H9 (cell line): ENCODE data around the gene MAP7D3. TPM values are rescaled to one million over a fixed set of nuclear protein-coding genes. Genes with fewer than 3 reads are reported as not detected.

Experiments
- DNase-seq: peaks from one replicate; pipeline ENCODE4 v3.0.0-alpha.2; 2017
- H2AFZ ChIP-seq: one replicate; pipeline ENCODE4 v1.6.1; 2013; ENCODE audit warnings: mild to moderate bottlenecking, low read length, control low read depth, moderate library complexity
- H2AK5ac ChIP-seq: 2 replicates; pipeline ENCODE4 v1.6.1; 2013; ENCODE audit warnings: low read length, control low read depth, mixed read lengths; ENCODE audit not compliant: insufficient read length
- H2BK120ac ChIP-seq: one replicate; pipeline ENCODE4 v1.6.1; 2013; ENCODE audit warnings: low read depth, mild to moderate bottlenecking, low read length, control low read depth, inconsistent platforms; ENCODE audit not compliant: poor library complexity, severe bottlenecking
- H2BK12ac ChIP-seq: 2 replicates; pipeline ENCODE4 v1.6.1; 2013; ENCODE audit warnings: low read length, control low read depth, mixed read lengths, low read depth; ENCODE audit not compliant: insufficient read length
- H2BK15ac ChIP-seq: 2 replicates; pipeline ENCODE4 v1.6.1; 2013; ENCODE audit warnings: low read depth, low read length, control low read depth
- H2BK20ac ChIP-seq: one replicate; pipeline ENCODE4 v1.6.1; 2013; ENCODE audit warnings: low read depth, mild to moderate bottlenecking, low read length, control low read depth, inconsistent platforms; ENCODE audit not compliant: poor library complexity, severe bottlenecking
- H2BK5ac ChIP-seq: 2 replicates; pipeline ENCODE4 v1.6.1; 2013; ENCODE audit warnings: low read length, control low read depth, mixed read lengths; ENCODE audit not compliant: insufficient read length
- H3K14ac ChIP-seq: 2 replicates; pipeline ENCODE4 v1.6.1; 2013; ENCODE audit warnings: low read length, control low read depth; ENCODE audit not compliant: insufficient read depth
- H3K18ac ChIP-seq: 2 replicates; pipeline ENCODE4 v1.6.1; 2013; ENCODE audit warnings: low read depth, mild to moderate bottlenecking, mixed read lengths, low read length, control low read depth; ENCODE audit not compliant: insufficient read length
- H3K23ac ChIP-seq: 2 replicates; pipeline ENCODE4 v1.6.1; 2013; ENCODE audit warnings: low read length, control low read depth, mixed read lengths, low read depth; ENCODE audit not compliant: insufficient read length
- H3K23me2 ChIP-seq: 2 replicates; pipeline ENCODE4 v1.6.1; 2013; ENCODE audit warnings: low read depth, mild to moderate bottlenecking, mixed read lengths, low read length, control low read depth; ENCODE audit not compliant: insufficient read length, poor library complexity, severe bottlenecking
- H3K27ac ChIP-seq: 2 replicates; pipeline ENCODE4 v1.5.1; 2013; ENCODE audit warnings: low read length, control low read depth, mixed read lengths, low read depth; ENCODE audit not compliant: insufficient read length
- H3K27me3 ChIP-seq: 2 replicates; pipeline ENCODE4 v1.6.1; 2013; ENCODE audit warnings: low read length, control low read depth, inconsistent platforms; ENCODE audit not compliant: insufficient read depth
- H3K4ac ChIP-seq: 2 replicates; pipeline ENCODE4 v1.6.1; 2013; ENCODE audit warnings: low read depth, mild to moderate bottlenecking, control low read depth, inconsistent platforms, low read length, moderate library complexity
- H3K4me1 ChIP-seq: 2 replicates; pipeline ENCODE4 v1.6.1; 2013; ENCODE audit warnings: low read length, control low read depth, inconsistent platforms; ENCODE audit not compliant: insufficient read depth
- H3K4me2 ChIP-seq: 2 replicates; pipeline ENCODE4 v1.6.1; 2013; ENCODE audit warnings: low read length, control low read depth, mixed read lengths; ENCODE audit not compliant: insufficient read length, insufficient read depth
- H3K56ac ChIP-seq: 2 replicates; pipeline ENCODE4 v1.6.1; 2013; ENCODE audit warnings: low read depth, mild to moderate bottlenecking, mixed read lengths, low read length, control low read depth; ENCODE audit not compliant: insufficient read length
- H3K79me1 ChIP-seq: 2 replicates; pipeline ENCODE4 v1.6.1; 2013; ENCODE audit warnings: low read depth, mild to moderate bottlenecking, moderate library complexity, low read length, control low read depth, inconsistent platforms; ENCODE audit not compliant: insufficient read depth, poor library complexity, severe bottlenecking
- H3K79me2 ChIP-seq: 2 replicates; pipeline ENCODE4 v1.6.1; 2013; ENCODE audit warnings: low read length, control low read depth, inconsistent platforms; ENCODE audit not compliant: insufficient read depth
- H3K9ac ChIP-seq: 2 replicates; pipeline ENCODE4 v1.6.1; 2013; ENCODE audit warnings: low read length, control low read depth, mixed read lengths; ENCODE audit not compliant: insufficient read length; ENCODE audit errors: extremely low read depth
- H3K9me3 ChIP-seq: one replicate; pipeline ENCODE4 v1.6.1; 2013; ENCODE audit warnings: low read depth, low read length, inconsistent platforms; ENCODE audit not compliant: control insufficient read depth
- H3T11ph ChIP-seq: one replicate; pipeline ENCODE4 v1.6.1; 2013; ENCODE audit warnings: mild to moderate bottlenecking, low read length, control low read depth, inconsistent platforms
- H4K20me1 ChIP-seq: one replicate; pipeline ENCODE4 v1.6.1; 2013; ENCODE audit not compliant: control insufficient read depth, insufficient read length, insufficient read depth
- H4K5ac ChIP-seq: 2 replicates; pipeline ENCODE4 v1.6.1; 2013; ENCODE audit warnings: low read depth, mild to moderate bottlenecking, mixed read lengths, low read length, control low read depth; ENCODE audit not compliant: insufficient read length
- H4K8ac ChIP-seq: replicated peaks from 2 replicates; pipeline ENCODE4 v1.6.1; 2013; ENCODE audit warnings: low read length, control low read depth, mixed read lengths, low read depth; ENCODE audit not compliant: insufficient read length
- H4K91ac ChIP-seq: 2 replicates; pipeline ENCODE4 v1.6.1; 2013; ENCODE audit warnings: low read depth, mild to moderate bottlenecking, moderate library complexity, mixed read lengths, low read length, control low read depth; ENCODE audit not compliant: insufficient read length
- H3K27ac Mint-ChIP-seq, 3 experiments: 2 replicates in 2 of 3; 3 replicates in 1 of 3; pipeline ENCODE4 v1.8.0; 2020 to 2021; ENCODE audit warnings: mixed read lengths in 3 of 3, mild to moderate bottlenecking in 1 of 3, moderate library complexity in 1 of 3
- H3K27me3 Mint-ChIP-seq: 2 replicates; pipeline ENCODE4 v1.8.0; 2021; ENCODE audit warnings: low read depth, mild to moderate bottlenecking, moderate library complexity, mixed read lengths
- H3K36me3 Mint-ChIP-seq, 3 experiments: 2 replicates in 2 of 3; 3 replicates in 1 of 3; pipeline ENCODE4 v1.8.0; 2020 to 2021; ENCODE audit warnings: low read depth in 3 of 3, mixed read lengths in 3 of 3; ENCODE audit not compliant: insufficient read depth in 1 of 3
- H3K4me1 Mint-ChIP-seq, 2 experiments: 2 replicates each; pipeline ENCODE4 v1.8.0; 2020; ENCODE audit warnings: mixed read lengths in 2 of 2
- H3K4me3 Mint-ChIP-seq, 2 experiments: 2 replicates in 1 of 2; 3 replicates in 1 of 2; pipeline ENCODE4 v1.8.0; 2020 to 2021; ENCODE audit warnings: mild to moderate bottlenecking in 2 of 2, mixed read lengths in 2 of 2, moderate library complexity in 1 of 2
- H3K9me3 Mint-ChIP-seq, 2 experiments: 2 replicates in 1 of 2; 3 replicates in 1 of 2; pipeline ENCODE4 v1.8.0; 2020; ENCODE audit warnings: mild to moderate bottlenecking in 2 of 2, mixed read lengths in 2 of 2, moderate library complexity in 1 of 2
- CTCF ChIP-seq: fragments of 200-600 bp; sonication (generic); conservative IDR thresholded peaks from 3 replicates; pipeline ENCODE4 v1.8.0; 2021; ENCODE audit warnings: antibody characterized with exemption, mild to moderate bottlenecking
- total RNA-seq: library from RNA; stranded (reverse); gene quantifications from 2 replicates; pipeline ENCODE4 v1.2.1, GENCODE V29; 2021

MAP7D3 gene
- total RNA-seq, 1 experiment from 2014 or later = 15.2 TPM

GRCh38 chrX:136215559-136215958 is 35.6 kb downstream of the MAP7D3 start:
- peaks cover 1% of the 10 kb centered on the region; the same call in 1 of the 2 replicates for H3K27me3 Mint-ChIP-seq
- Histone ChIP-seq H4K8ac (no peak overlapping the region), H4K20me1 (no peaks in the 10 kb centered on the region), H2AK5ac (no peak overlapping the region), H3K23ac (no peak overlapping the region), H3K18ac (no peak overlapping the region), H3K27me3 (no peaks in the 10 kb centered on the region), H3K9me3 (peaks cover 54% of the 10 kb centered on the region), H3K9ac (no peak overlapping the region), H4K91ac (no peak overlapping the region), H4K5ac (no peak overlapping the region), H2BK120ac (no peak overlapping the region), H3K4me1 (no peaks in the 10 kb centered on the region), H2BK20ac (no peak overlapping the region), H3K56ac (no peak overlapping the region), H3K4ac (no peak overlapping the region), H3K23me2 (no peaks in the 10 kb centered on the region), H3K27ac (no peak overlapping the region), H3T11ph (no peak overlapping the region), H3K79me1 (no peaks in the 10 kb centered on the region), H2BK5ac (no peak overlapping the region), H2AFZ (no peak overlapping the region), H3K79me2 (no peaks in the 10 kb centered on the region), H2BK12ac (no peak overlapping the region), H3K4me2 (no peak overlapping the region), H2BK15ac (no peak overlapping the region), H3K14ac (no peak overlapping the region)
- H3K4me3 Mint-ChIP-seq = no peak overlapping the region
- TF ChIP-seq CTCF = no peak
- H3K27ac Mint-ChIP-seq = no peak overlapping the region; a peak in 1 of 7 replicates
- peaks cover 0 to 7% of the 10 kb centered on the region in 2 experiments; a peak in 1 of 4 replicates for H3K4me1 Mint-ChIP-seq
- peaks cover 47 to 66% of the 10 kb centered on the region in 2 experiments for H3K9me3 Mint-ChIP-seq
- peaks cover 13 to 43% (median 18%) of the 10 kb centered on the region in 3 experiments for H3K36me3 Mint-ChIP-seq
- no peak for DNase-seq
